ENCODE measurements around the gene PAGR1. TPM values are rescaled to one million over a fixed set of nuclear protein-coding genes. Genes with fewer than 3 reads are reported as not detected.

The PAGR1 gene
- total and polyA plus RNA-seq, 2 of the 8 experiments (the other 6 are each of a cell fraction or from before 2014, with no cell fraction given): 35.4 to 56.4 TPM

DNA sequence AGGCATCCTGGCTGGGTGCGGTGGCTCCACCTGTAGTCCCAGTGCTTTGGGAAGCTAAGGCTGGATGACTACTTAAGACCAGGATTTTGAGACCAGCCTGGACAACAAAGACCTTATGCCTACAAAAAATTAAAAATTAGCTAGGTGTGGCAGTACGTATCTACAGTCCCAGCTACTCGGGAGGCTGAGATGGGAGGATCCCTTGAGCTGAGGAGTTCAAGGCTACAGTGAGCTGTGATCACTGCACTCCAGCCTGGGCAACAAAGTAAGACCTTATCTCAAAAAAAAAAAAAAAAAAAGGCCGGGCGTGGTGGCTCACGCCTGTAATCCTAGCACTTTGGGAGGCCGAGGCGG is 10.4 kb downstream of the PAGR1 start:
- H3K4me3 ChIP-seq (ENCODE audit: extremely low read depth in 1 of 4, insufficient read depth in 2 of 4, low read depth in 3 of 4, low read length in 4 of 4): no peak overlapping the region
- H2BK5ac ChIP-seq (ENCODE audit: low read depth, low read length): no peak overlapping the region
- H3K4me1 ChIP-seq (replicated peaks in 1 of 4; ENCODE audit: control insufficient read depth in 3 of 4, insufficient read depth in 4 of 4, low read length in 3 of 4): peaks cover 0 to 8% (median 3%) of the 10 kb centered on the region in 4 experiments; a peak in 5 of 7 replicates
- no peak overlapping the region for H3K18ac ChIP-seq (ENCODE audit: extremely low read depth, low read length)
- TF ChIP-seq USF2 (IDR thresholded peaks at IDR 0.05; ENCODE audit: low read length) (no peak), E2F6 (IDR thresholded peaks at IDR 0.05) (no peak), JUN (IDR thresholded peaks at IDR 0.05; ENCODE audit: low read depth, low read length) (no peak), TAF1 (IDR thresholded peaks at IDR 0.05; ENCODE audit: low read depth, low read length) (no peak), CTBP2 (IDR thresholded peaks at IDR 0.05; ENCODE audit: borderline replicate concordance, insufficient read depth, insufficient read length, low read length) (no peak), CEBPB (IDR thresholded peaks at IDR 0.05; ENCODE audit: low read depth, low read length) (no peak), CBX8 (IDR thresholded peaks at IDR 0.05; ENCODE audit: borderline replicate concordance, low read depth, low read length) (no peak), CREB1 (IDR thresholded peaks at IDR 0.05) (no peak), JUND (IDR thresholded peaks at IDR 0.05; ENCODE audit: low read length) (no peak)
- no peak overlapping the region for H3K14ac ChIP-seq (ENCODE audit: insufficient read length)
- no peak overlapping the region for H3K4me2 ChIP-seq (ENCODE audit: insufficient read depth in 1 of 2, low read depth in 2 of 2, low read length in 2 of 2)
- no peaks in the 10 kb centered on the region; the same call in 1 of the 2 replicates for H3K79me1 ChIP-seq (ENCODE audit: low read depth, low read length)
- no peaks in the 10 kb centered on the region for H3K9me3 ChIP-seq (ENCODE audit: insufficient read depth in 2 of 2, low read depth in 1 of 2, low read length in 1 of 2)
- DNase-seq (ENCODE audit: low read depth in 1 of 2, low spot score in 2 of 2): no peak
- H4K8ac ChIP-seq (ENCODE audit: extremely low read depth, insufficient read depth, low read length): no peak overlapping the region
- no peak overlapping the region for H2BK20ac ChIP-seq (ENCODE audit: low read length)
- H3K23ac ChIP-seq (ENCODE audit: insufficient read length): no peak overlapping the region
- H2BK15ac ChIP-seq (ENCODE audit: low read length): peak overlapping the region; percentile 72; the same call in 1 of the 2 replicates
- FAIRE-seq: no peak
- H3K27ac ChIP-seq (ENCODE audit: low read depth, low read length): no peak overlapping the region
- ChIA-PET CTCF (ENCODE audit: partially characterized antibody) (interaction anchor here (0.8 to 17.5 kb wide), 8 partner anchors 8 to 229 kb away, joined by 3 to 212 read pairs (median 4); partner anchors contain the start of gene PAGR1), POLR2A (ENCODE audit: partially characterized antibody) (interaction anchor here (0.8 to 16.6 kb wide), 14 partner anchors 8 to 239 kb away, joined by 3 to 167 read pairs (median 4); partner anchors contain the start of genes ALDOA, PAGR1 and SEZ6L2)
- H3K4ac ChIP-seq (replicated peaks; ENCODE audit: insufficient read length, low read depth, low read length): no peak overlapping the region
- H3K9ac ChIP-seq (replicated peaks in 1 of 4; ENCODE audit: extremely low read depth in 1 of 4, low read depth in 3 of 4, low read length in 3 of 4): no peak overlapping the region
- WGBS, 2 experiments (ENCODE audit: extremely low coverage in 1 of 2, insufficient coverage in 1 of 2, insufficient read length in 1 of 2, insufficient replicate concordance in 2 of 2, low coverage in 1 of 2, low lambda C conversion rate in 2 of 2, missing lambda C conversion rate in 1 of 2): 96% methylated on average over 5 of the region's 8 CpGs; no CpG with 5 or more reads in 1 of the 2 experiments
- H2AK5ac ChIP-seq (ENCODE audit: low read depth, low read length): peak overlapping the region; percentile 2; the same call in 1 of the 2 replicates
- H2BK120ac ChIP-seq (replicated peaks; ENCODE audit: low read depth, low read length): no peak overlapping the region
- no peaks in the 10 kb centered on the region; a peak in 1 of 8 replicates for H3K36me3 ChIP-seq (ENCODE audit: control insufficient read depth in 2 of 4, insufficient read depth in 4 of 4, low read length in 3 of 4)
- no peak overlapping the region for H4K91ac ChIP-seq (replicated peaks; ENCODE audit: insufficient read length, low read length)
- H2BK12ac ChIP-seq (ENCODE audit: low read depth, low read length): peak overlapping the region; percentile 63; the same call in 1 of the 2 replicates
- no peaks in the 10 kb centered on the region for H3K79me2 ChIP-seq (ENCODE audit: control insufficient read depth in 1 of 2, insufficient read depth in 2 of 2, low read length in 2 of 2)
- no peaks in the 10 kb centered on the region for H4K20me1 ChIP-seq (replicated peaks in 1 of 2; ENCODE audit: control insufficient read depth in 1 of 2, insufficient read depth in 2 of 2, low read length in 2 of 2)
- 0 out of 7 replicates have a peak, but pooled peaks cover 0 to 3% (median 0%) of the 10 kb centered on the region in 4 experiments for H3K27me3 ChIP-seq (replicated peaks in 1 of 4; ENCODE audit: control insufficient read depth in 3 of 4, extremely low read depth in 1 of 4, insufficient read depth in 3 of 4, low read length in 3 of 4)
- H3K23me2 ChIP-seq (ENCODE audit: low read depth, low read length): no peaks in the 10 kb centered on the region; the same call in 1 of the 2 replicates
- no peak overlapping the region for H2AFZ ChIP-seq (ENCODE audit: low read length)
- H3K56ac ChIP-seq (replicated peaks; ENCODE audit: insufficient read length, low read depth, low read length): no peak overlapping the region
- H4K5ac ChIP-seq (ENCODE audit: insufficient read length, low read depth, low read length): no peak overlapping the region
